ENCODE results near the gene ZNF791. TPM values are rescaled to one million over a fixed set of nuclear protein-coding genes. Genes with fewer than 3 reads are reported as not detected.
A peak's percentile ranks its signal among the peaks of the same experiment; 100 is the strongest.

Gene ZNF791
- total and polyA plus RNA-seq, 2 of the 13 experiments (the other 11 are each of a cell fraction or from before 2014, with no cell fraction given), result 12.8 to 17.4 TPM

GRCh38 chr19:12681074-12681987 lies 70.6 kb downstream of the ZNF791 start, which contains the start of gene DHPS (continued):
- TF ChIP-seq PCBP1 (IDR thresholded peaks at IDR 0.05; ENCODE audit: borderline replicate concordance, low read depth, low read length) (0 out of 2 replicates have a peak, but pooled peaks have one; percentile 47), SNAI1 (CRISPR knock-in tag; IDR thresholded peaks at IDR 0.05; ENCODE audit: borderline replicate concordance) (peak; percentile 89; the same call in 1 of the 2 replicates), SPEN (CRISPR knock-in tag; IDR thresholded peaks at IDR 0.05; ENCODE audit: low read depth) (peak; percentile 70; the same call in 1 of the 2 replicates), HOXA3 (CRISPR knock-in tag; IDR thresholded peaks at IDR 0.05) (peak; percentile 77), ZZZ3 (CRISPR knock-in tag; IDR thresholded peaks at IDR 0.05; ENCODE audit: borderline replicate concordance) (peak; percentile 62), ZBTB44 (CRISPR knock-in tag; IDR thresholded peaks at IDR 0.05) (no peak), USF2 (IDR thresholded peaks at IDR 0.05; ENCODE audit: low read depth, low read length) (peak; percentile 96), USF2 (CRISPR knock-in tag; IDR thresholded peaks at IDR 0.05; ENCODE audit: borderline replicate concordance) (peak; percentile 95; the same call in 1 of the 2 replicates), ZNF770 (CRISPR knock-in tag; IDR thresholded peaks at IDR 0.05) (0 out of 2 replicates have a peak, but pooled peaks have one; percentile 25), ZNF414 (CRISPR knock-in tag; IDR thresholded peaks at IDR 0.05) (peak; percentile 33; the same call in 1 of the 2 replicates), BRF2 (CRISPR knock-in tag; IDR thresholded peaks at IDR 0.05) (0 out of 2 replicates have a peak, but pooled peaks have one; percentile 59), SP4 (CRISPR knock-in tag; IDR thresholded peaks at IDR 0.05) (peak; percentile 52; the same call in 1 of the 2 replicates), ZEB1 (IDR thresholded peaks at IDR 0.05; ENCODE audit: insufficient replicate concordance, low read depth) (no peak), IKZF4 (CRISPR knock-in tag; IDR thresholded peaks at IDR 0.05; ENCODE audit: borderline replicate concordance, low read depth, not compliant biosample characterization) (no peak), ZNF230 (CRISPR knock-in tag; IDR thresholded peaks at IDR 0.05) (peak; percentile 84; the same call in 1 of the 2 replicates), RXRB (CRISPR knock-in tag; IDR thresholded peaks at IDR 0.05; ENCODE audit: borderline replicate concordance) (peak; percentile 25; the same call in 1 of the 2 replicates), KDM5B (CRISPR knock-in tag; IDR thresholded peaks at IDR 0.05; ENCODE audit: borderline replicate concordance) (peak; percentile 69; the same call in 1 of the 2 replicates), ZSCAN9 (CRISPR knock-in tag; IDR thresholded peaks at IDR 0.05; ENCODE audit: borderline replicate concordance) (0 out of 2 replicates have a peak, but pooled peaks have one; percentile 32)
